HEK293 (cell line): ENCODE data around the gene KLF13.

ENCODE experiments used
- CTCF ChIA-PET: fragments of 350-600 bp; formaldehyde crosslinking; extraction: SDS; loops from one replicate; lab custom pipeline; 2021; ENCODE audit warnings: antibody characterized with exemption; lab: Yijun Ruan, JAX
- POLR2A ChIA-PET: fragments of 300-600 bp; formaldehyde crosslinking; extraction: SDS; loops from one replicate; lab custom pipeline; 2020; ENCODE audit warnings: antibody characterized with exemption, inconsistent platforms; lab: Yijun Ruan, JAX
- H3K27ac ChIP-seq: fragments of 200-500 bp; sonication (Bioruptor generic); 2 replicates; pipeline ENCODE4 v1.5.1; 2014; ENCODE audit warnings: low read depth, low read length, control low read depth, inconsistent platforms; ENCODE audit errors: extremely low read depth
- H3K36me3 ChIP-seq, 2 experiments: fragments of 200-500 bp in 1 of 2; sonication (Bioruptor generic) in 1 of 2; 1 replicate in 1 of 2; 2 replicates in 1 of 2; pipeline ENCODE4 v1.5.1; 2014 to 2017; ENCODE audit warnings: inconsistent platforms in 2 of 2, low read length in 2 of 2; ENCODE audit not compliant: control insufficient read depth in 2 of 2, insufficient read depth in 1 of 2
- H3K4me1 ChIP-seq: fragments of 200-500 bp; sonication (Bioruptor generic); 2 replicates; pipeline ENCODE4 v1.5.1; 2014; ENCODE audit warnings: mild to moderate bottlenecking, low read length, inconsistent platforms; ENCODE audit not compliant: control insufficient read depth, insufficient read depth
- H3K4me3 ChIP-seq: 2 replicates; pipeline ENCODE4 v1.5.1; 2011; ENCODE audit warnings: low read depth, mild to moderate bottlenecking, control low read depth, low read length, moderate library complexity
- H3K9me3 ChIP-seq: fragments of 200-500 bp; sonication (Bioruptor generic); 2 replicates; pipeline ENCODE4 v1.5.1; 2014; ENCODE audit warnings: low read depth, low read length, inconsistent platforms; ENCODE audit not compliant: control insufficient read depth, insufficient read depth
- FEZF1 ChIP-seq: fragments of 450-650 bp; formaldehyde crosslinking; IDR thresholded peaks from 2 replicates; pipeline ENCODE4 v1.5.1; 2016; ENCODE audit warnings: missing biosample characterization, missing genetic modification characterization
- KLF7 ChIP-seq: fragments of 450-650 bp; formaldehyde crosslinking; IDR thresholded peaks from 2 replicates; pipeline ENCODE4 v1.5.1; 2016; ENCODE audit warnings: missing biosample characterization, missing genetic modification characterization, borderline replicate concordance
- RBAK ChIP-seq: fragments of 450-650 bp; formaldehyde crosslinking; IDR thresholded peaks from 2 replicates; pipeline ENCODE4 v1.5.1; 2016; ENCODE audit warnings: missing biosample characterization, missing genetic modification characterization
- TRIM28 ChIP-seq: IDR thresholded peaks from 2 replicates; pipeline ENCODE4 v1.6.1; 2011; ENCODE audit warnings: low read length, control low read depth, borderline replicate concordance
- ZIC2 ChIP-seq: fragments of 450-650 bp; formaldehyde crosslinking; IDR thresholded peaks from 2 replicates; pipeline ENCODE4 v1.5.1; 2016; ENCODE audit warnings: missing biosample characterization, missing genetic modification characterization
- ZNF121 ChIP-seq: fragments of 450-650 bp; formaldehyde crosslinking; IDR thresholded peaks from 2 replicates; pipeline ENCODE4 v1.5.1; 2016; ENCODE audit warnings: missing biosample characterization, missing genetic modification characterization
- ZNF140 ChIP-seq: fragments of 450-650 bp; formaldehyde crosslinking; IDR thresholded peaks from 2 replicates; pipeline ENCODE4 v1.5.1; 2016; ENCODE audit warnings: missing biosample characterization, missing genetic modification characterization
- ZNF221 ChIP-seq: fragments of 450-650 bp; formaldehyde crosslinking; IDR thresholded peaks from 2 replicates; pipeline ENCODE4 v1.5.1; 2017; ENCODE audit warnings: missing biosample characterization, missing genetic modification characterization, borderline replicate concordance
- ZNF391 ChIP-seq: fragments of 450-650 bp; formaldehyde crosslinking; IDR thresholded peaks from 2 replicates; pipeline ENCODE4 v1.5.1; 2016; ENCODE audit warnings: low read depth, missing biosample characterization, missing genetic modification characterization, borderline replicate concordance
- ZNF521 ChIP-seq: fragments of 450-650 bp; formaldehyde crosslinking; IDR thresholded peaks from 2 replicates; pipeline ENCODE4 v1.5.1; 2017; ENCODE audit warnings: missing biosample characterization, mild to moderate bottlenecking, missing genetic modification characterization
- ZNF560 ChIP-seq: fragments of 450-650 bp; formaldehyde crosslinking; IDR thresholded peaks from 2 replicates; pipeline ENCODE4 v1.5.1; 2017; ENCODE audit warnings: missing biosample characterization, missing genetic modification characterization, borderline replicate concordance
- ZNF623 ChIP-seq: fragments of 450-650 bp; formaldehyde crosslinking; IDR thresholded peaks from 2 replicates; pipeline ENCODE4 v1.5.1; 2016; ENCODE audit warnings: missing biosample characterization, missing genetic modification characterization
- ZNF660 ChIP-seq: fragments of 450-650 bp; IDR thresholded peaks from 2 replicates; pipeline ENCODE4 v1.5.1; 2018; ENCODE audit warnings: missing biosample characterization, mild to moderate bottlenecking, missing genetic modification characterization
- ZNF777 ChIP-seq: fragments of 450-650 bp; formaldehyde crosslinking; IDR thresholded peaks from 2 replicates; pipeline ENCODE4 v1.5.1; 2017; ENCODE audit warnings: missing biosample characterization, missing genetic modification characterization, borderline replicate concordance
- ZNF785 ChIP-seq: fragments of 450-650 bp; formaldehyde crosslinking; IDR thresholded peaks from 2 replicates; pipeline ENCODE4 v1.5.1; 2016; ENCODE audit warnings: missing biosample characterization, missing genetic modification characterization
- TF ChIP-seq, protein P1 (sequence below): fragments of 450-650 bp; formaldehyde crosslinking; IDR thresholded peaks from 2 replicates; pipeline ENCODE4 v1.5.1; 2017; ENCODE audit warnings: missing biosample characterization, missing genetic modification characterization
- TF ChIP-seq, protein P2 (sequence below): sonication (generic); formaldehyde crosslinking; IDR thresholded peaks from 2 replicates; pipeline ENCODE4 v1.8.1; 2022; ENCODE audit warnings: mild to moderate bottlenecking, moderate library complexity, missing genetic modification reagents
- TF ChIP-seq, protein P3 (sequence below): fragments of 450-650 bp; formaldehyde crosslinking; IDR thresholded peaks from 2 replicates; pipeline ENCODE4 v1.5.1; 2016; ENCODE audit warnings: missing biosample characterization, missing genetic modification characterization
- TF ChIP-seq, protein P4 (sequence below): fragments of 450-650 bp; formaldehyde crosslinking; IDR thresholded peaks from 2 replicates; pipeline ENCODE4 v1.5.1; 2016; ENCODE audit warnings: missing biosample characterization, missing genetic modification characterization, borderline replicate concordance

KLF13 gene

DNA sequence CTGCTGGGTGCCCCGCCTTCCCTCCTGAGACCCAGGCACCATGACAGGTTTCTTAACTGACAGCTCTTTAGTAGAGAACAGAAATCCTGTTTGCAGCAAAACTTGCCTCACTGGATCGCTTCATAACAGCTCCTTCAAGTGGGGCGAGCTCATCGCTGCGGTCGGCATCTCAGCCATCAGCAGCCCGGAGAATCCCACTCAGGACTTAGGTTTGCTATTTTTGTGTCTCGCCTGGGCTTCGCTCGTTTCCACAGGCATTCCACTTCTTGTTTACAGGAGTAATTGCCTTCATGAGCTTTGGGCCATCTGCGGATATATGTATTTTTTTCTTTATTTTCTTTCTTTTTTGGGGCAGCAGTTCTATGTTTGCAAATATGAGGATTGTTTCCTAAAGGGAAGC, 15.7 kb downstream of the KLF13 start (continued):
- TF ChIP-seq, protein P1, sequence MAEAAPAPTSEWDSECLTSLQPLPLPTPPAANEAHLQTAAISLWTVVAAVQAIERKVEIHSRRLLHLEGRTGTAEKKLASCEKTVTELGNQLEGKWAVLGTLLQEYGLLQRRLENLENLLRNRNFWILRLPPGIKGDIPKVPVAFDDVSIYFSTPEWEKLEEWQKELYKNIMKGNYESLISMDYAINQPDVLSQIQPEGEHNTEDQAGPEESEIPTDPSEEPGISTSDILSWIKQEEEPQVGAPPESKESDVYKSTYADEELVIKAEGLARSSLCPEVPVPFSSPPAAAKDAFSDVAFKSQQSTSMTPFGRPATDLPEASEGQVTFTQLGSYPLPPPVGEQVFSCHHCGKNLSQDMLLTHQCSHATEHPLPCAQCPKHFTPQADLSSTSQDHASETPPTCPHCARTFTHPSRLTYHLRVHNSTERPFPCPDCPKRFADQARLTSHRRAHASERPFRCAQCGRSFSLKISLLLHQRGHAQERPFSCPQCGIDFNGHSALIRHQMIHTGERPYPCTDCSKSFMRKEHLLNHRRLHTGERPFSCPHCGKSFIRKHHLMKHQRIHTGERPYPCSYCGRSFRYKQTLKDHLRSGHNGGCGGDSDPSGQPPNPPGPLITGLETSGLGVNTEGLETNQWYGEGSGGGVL = no peak
- no peak for TF ChIP-seq ZNF521
- no peak for TF ChIP-seq RBAK
- TF ChIP-seq ZNF660 = no peak
- no peak for TF ChIP-seq KLF7
- TF ChIP-seq, all 188 proteins: peak for 0

- POLR2A ChIA-PET = no interaction called here
- H3K36me3 ChIP-seq = no peaks in the 10 kb centered on the region
- no peak overlapping the region for H3K27ac ChIP-seq
- TF ChIP-seq, protein P2, sequence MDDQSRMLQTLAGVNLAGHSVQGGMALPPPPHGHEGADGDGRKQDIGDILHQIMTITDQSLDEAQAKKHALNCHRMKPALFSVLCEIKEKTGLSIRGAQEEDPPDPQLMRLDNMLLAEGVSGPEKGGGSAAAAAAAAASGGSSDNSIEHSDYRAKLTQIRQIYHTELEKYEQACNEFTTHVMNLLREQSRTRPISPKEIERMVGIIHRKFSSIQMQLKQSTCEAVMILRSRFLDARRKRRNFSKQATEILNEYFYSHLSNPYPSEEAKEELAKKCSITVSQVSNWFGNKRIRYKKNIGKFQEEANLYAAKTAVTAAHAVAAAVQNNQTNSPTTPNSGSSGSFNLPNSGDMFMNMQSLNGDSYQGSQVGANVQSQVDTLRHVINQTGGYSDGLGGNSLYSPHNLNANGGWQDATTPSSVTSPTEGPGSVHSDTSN (CRISPR knock-in tag) = no peak
- TF ChIP-seq FEZF1 (no peak), ZNF391 (tag by site-specific recombination) (no peak), ZNF121 (tag by site-specific recombination) (no peak), ZNF221 (tag by site-specific recombination) (no peak), ZNF560 (tag by site-specific recombination) (no peak), ZNF785 (tag by site-specific recombination) (no peak), ZNF623 (tag by site-specific recombination) (no peak), ZIC2 (tag by site-specific recombination) (no peak), ZNF140 (tag by site-specific recombination) (no peak), ZNF777 (no peak), TRIM28 (no peak)
- TF ChIP-seq, protein P3, sequence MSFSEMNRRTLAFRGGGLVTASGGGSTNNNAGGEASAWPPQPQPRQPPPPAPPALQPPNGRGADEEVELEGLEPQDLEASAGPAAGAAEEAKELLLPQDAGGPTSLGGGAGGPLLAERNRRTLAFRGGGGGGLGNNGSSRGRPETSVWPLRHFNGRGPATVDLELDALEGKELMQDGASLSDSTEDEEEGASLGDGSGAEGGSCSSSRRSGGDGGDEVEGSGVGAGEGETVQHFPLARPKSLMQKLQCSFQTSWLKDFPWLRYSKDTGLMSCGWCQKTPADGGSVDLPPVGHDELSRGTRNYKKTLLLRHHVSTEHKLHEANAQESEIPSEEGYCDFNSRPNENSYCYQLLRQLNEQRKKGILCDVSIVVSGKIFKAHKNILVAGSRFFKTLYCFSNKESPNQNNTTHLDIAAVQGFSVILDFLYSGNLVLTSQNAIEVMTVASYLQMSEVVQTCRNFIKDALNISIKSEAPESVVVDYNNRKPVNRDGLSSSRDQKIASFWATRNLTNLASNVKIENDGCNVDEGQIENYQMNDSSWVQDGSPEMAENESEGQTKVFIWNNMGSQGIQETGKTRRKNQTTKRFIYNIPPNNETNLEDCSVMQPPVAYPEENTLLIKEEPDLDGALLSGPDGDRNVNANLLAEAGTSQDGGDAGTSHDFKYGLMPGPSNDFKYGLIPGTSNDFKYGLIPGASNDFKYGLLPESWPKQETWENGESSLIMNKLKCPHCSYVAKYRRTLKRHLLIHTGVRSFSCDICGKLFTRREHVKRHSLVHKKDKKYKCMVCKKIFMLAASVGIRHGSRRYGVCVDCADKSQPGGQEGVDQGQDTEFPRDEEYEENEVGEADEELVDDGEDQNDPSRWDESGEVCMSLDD = no peak
- TF ChIP-seq, protein P4, sequence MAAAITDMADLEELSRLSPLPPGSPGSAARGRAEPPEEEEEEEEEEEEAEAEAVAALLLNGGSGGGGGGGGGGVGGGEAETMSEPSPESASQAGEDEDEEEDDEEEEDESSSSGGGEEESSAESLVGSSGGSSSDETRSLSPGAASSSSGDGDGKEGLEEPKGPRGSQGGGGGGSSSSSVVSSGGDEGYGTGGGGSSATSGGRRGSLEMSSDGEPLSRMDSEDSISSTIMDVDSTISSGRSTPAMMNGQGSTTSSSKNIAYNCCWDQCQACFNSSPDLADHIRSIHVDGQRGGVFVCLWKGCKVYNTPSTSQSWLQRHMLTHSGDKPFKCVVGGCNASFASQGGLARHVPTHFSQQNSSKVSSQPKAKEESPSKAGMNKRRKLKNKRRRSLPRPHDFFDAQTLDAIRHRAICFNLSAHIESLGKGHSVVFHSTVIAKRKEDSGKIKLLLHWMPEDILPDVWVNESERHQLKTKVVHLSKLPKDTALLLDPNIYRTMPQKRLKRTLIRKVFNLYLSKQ (tag by site-specific recombination) = no peak
- TF ChIP-seq, all 188 proteins: peak for 0
- CTCF ChIA-PET = no interaction called here
- peaks cover 6% of the 10 kb centered on the region for H3K4me1 ChIP-seq
- no peaks in the 10 kb centered on the region for H3K9me3 ChIP-seq
- H3K4me3 ChIP-seq = no peak overlapping the region
Observed at GRCh38 chr15:31342781-31343626, 16.4 kb downstream of the KLF13 start.
